Measurements from ENCODE around the gene PPEF2.

GRCh38 chr4:75886104-75886503, 16.1 kb downstream of the PPEF2 start:
- TF ChIP-seq, protein P1, sequence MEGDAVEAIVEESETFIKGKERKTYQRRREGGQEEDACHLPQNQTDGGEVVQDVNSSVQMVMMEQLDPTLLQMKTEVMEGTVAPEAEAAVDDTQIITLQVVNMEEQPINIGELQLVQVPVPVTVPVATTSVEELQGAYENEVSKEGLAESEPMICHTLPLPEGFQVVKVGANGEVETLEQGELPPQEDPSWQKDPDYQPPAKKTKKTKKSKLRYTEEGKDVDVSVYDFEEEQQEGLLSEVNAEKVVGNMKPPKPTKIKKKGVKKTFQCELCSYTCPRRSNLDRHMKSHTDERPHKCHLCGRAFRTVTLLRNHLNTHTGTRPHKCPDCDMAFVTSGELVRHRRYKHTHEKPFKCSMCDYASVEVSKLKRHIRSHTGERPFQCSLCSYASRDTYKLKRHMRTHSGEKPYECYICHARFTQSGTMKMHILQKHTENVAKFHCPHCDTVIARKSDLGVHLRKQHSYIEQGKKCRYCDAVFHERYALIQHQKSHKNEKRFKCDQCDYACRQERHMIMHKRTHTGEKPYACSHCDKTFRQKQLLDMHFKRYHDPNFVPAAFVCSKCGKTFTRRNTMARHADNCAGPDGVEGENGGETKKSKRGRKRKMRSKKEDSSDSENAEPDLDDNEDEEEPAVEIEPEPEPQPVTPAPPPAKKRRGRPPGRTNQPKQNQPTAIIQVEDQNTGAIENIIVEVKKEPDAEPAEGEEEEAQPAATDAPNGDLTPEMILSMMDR (IDR thresholded peaks at IDR 0.05), result no peak
- TF ChIP-seq POLR2A (IDR thresholded peaks at IDR 0.05), result no peak
- no peak for TF ChIP-seq POLR2AphosphoS5 (IDR thresholded peaks at IDR 0.05)
